GM08714 (cell line): ENCODE measurements around the gene CARD6.
"Not testable (repeated sequence)": the region's sequence is repeated elsewhere in the genome, so short reads cannot be mapped to it uniquely, and the experiment has no call there.

Experiments used
- H3K4me3 ChIP-seq: fragments of 200-500 bp; sonication (Bioruptor generic); 2 replicates; pipeline ENCODE4 v1.5.1; 2014; ENCODE audit warnings: mild to moderate bottlenecking, low read length, inconsistent platforms
- ZNF274 ChIP-seq: IDR thresholded peaks from 2 replicates; pipeline ENCODE4 v1.6.1; 2012; ENCODE audit warnings: mild to moderate bottlenecking, low read depth, low read length

CARD6 gene

GRCh38 chr5:40841068-40841805 is at the start of gene CARD6:
TSS of gene CARD6 (plus strand) at chr5:40841367. CDS start at chr5:40841383, 16 bp downstream.
- peak within 1 kb of the TSS; percentile 91 for H3K4me3 ChIP-seq
- no peak for TF ChIP-seq ZNF274

GRCh38 chr5:40791715-40792139 is 49.4 kb upstream of the CARD6 start:
- no peak for TF ChIP-seq ZNF274
- H3K4me3 ChIP-seq, result no peak overlapping the region

- H3K4me3 ChIP-seq, result not testable (repeated sequence)
These were observed 48.5 kb upstream of the CARD6 start for GRCh38 chr5:40792691-40793090.

- not testable (repeated sequence) for H3K4me3 ChIP-seq
These were observed 46.8 kb upstream of the CARD6 start for GRCh38 chr5:40794340-40794739.

GRCh38 chr5:40794877-40795276 is 46.3 kb upstream of the CARD6 start:
- not testable (repeated sequence) for H3K4me3 ChIP-seq

GRCh38 chr5:40796487-40796889 is 44.7 kb upstream of the CARD6 start:
- no peak for TF ChIP-seq ZNF274
- peak overlapping the region; percentile 82; the same call in 1 of the 2 replicates for H3K4me3 ChIP-seq

GRCh38 chr5:40797273-40798011 is 43.7 kb upstream of the CARD6 start:
- peak overlapping the region; percentile 82 for H3K4me3 ChIP-seq
- no peak for TF ChIP-seq ZNF274

- H3K4me3 ChIP-seq, result peak within 1 kb of the TSS; percentile 82
These were observed 43.0 kb upstream of the CARD6 start, which contains the start of gene PRKAA1 for GRCh38 chr5:40798012-40798800. TSS of gene PRKAA1 (minus strand) at chr5:40798374. CDS start at chr5:40798189, 185 bp downstream.

GRCh38 chr5:40798801-40799210 is 42.4 kb upstream of the CARD6 start:
- peak overlapping the region; percentile 78 for H3K4me3 ChIP-seq
- TF ChIP-seq ZNF274, result no peak

More at GRCh38 chr5:40798012-40798800, 43.0 kb upstream of the CARD6 start, which contains the start of gene PRKAA1:
- TF ChIP-seq ZNF274, result no peak

GRCh38 chr5:40799258-40799657 is 41.9 kb upstream of the CARD6 start:
- no peak for TF ChIP-seq ZNF274
- H3K4me3 ChIP-seq, result no peak overlapping the region; the same call in 1 of the 2 replicates

GRCh38 chr5:40801771-40802562 is 39.2 kb upstream of the CARD6 start:
- TF ChIP-seq ZNF274, result no peak
- H3K4me3 ChIP-seq, result no peak overlapping the region

- H3K4me3 ChIP-seq, result no peak overlapping the region
- TF ChIP-seq ZNF274, result no peak
These were observed 29.0 kb upstream of the CARD6 start for GRCh38 chr5:40812125-40812524.

GRCh38 chr5:40813698-40814281 is 27.4 kb upstream of the CARD6 start:
- no peak for TF ChIP-seq ZNF274
- H3K4me3 ChIP-seq, result no peak overlapping the region
